ENCODE measurements around the gene PCSK7. TPM values are rescaled to one million over a fixed set of nuclear protein-coding genes. Genes with fewer than 3 reads are reported as not detected.

Gene PCSK7
- total and polyA plus RNA-seq, 2 donors from 2014 or later: 14.5 to 70.2 TPM

- H3K4me3 ChIP-seq (ENCODE audit: low read length in 3 of 3): no peak overlapping the region
- DNase-seq (peak in 1 of 5 donors; percentile 26), FAIRE-seq (no peak)
- no peak overlapping the region for H3K9ac ChIP-seq (ENCODE audit: low read length in 3 of 3)
- intact Hi-C loops (cut with DNase I): no loop called here
- H3K27ac ChIP-seq (ENCODE audit: low read depth in 2 of 2, low read length in 2 of 2): no peak overlapping the region
- no peaks in the 10 kb centered on the region for H3K27me3 ChIP-seq (ENCODE audit: control insufficient read depth, insufficient read depth, low read length)
- no peak for TF ChIP-seq CTCF (IDR thresholded peaks at IDR 0.05; ENCODE audit: borderline replicate concordance, extremely low read depth, insufficient read depth)
- H3K36me3 ChIP-seq (ENCODE audit: control insufficient read depth in 2 of 3, insufficient read depth in 3 of 3, low read length in 3 of 3): peaks cover 0 to 17% (median 11%) of the 10 kb centered on the region in 3 donors
- H3K4me1 ChIP-seq (ENCODE audit: control insufficient read depth in 2 of 3, insufficient read depth in 2 of 3, low read depth in 1 of 3, low read length in 3 of 3): no peaks in the 10 kb centered on the region
- H3K9me3 ChIP-seq (ENCODE audit: control insufficient read depth in 2 of 3, insufficient read depth in 1 of 3, low read length in 3 of 3): no peaks in the 10 kb centered on the region
Observed at GRCh38 chr11:117195258-117195657, 36.6 kb downstream of the PCSK7 start.

- Histone ChIP-seq H3K9me3 (ENCODE audit: control insufficient read depth in 2 of 3, insufficient read depth in 1 of 3, low read length in 3 of 3) (no peaks in the 10 kb centered on the region), H3K27me3 (ENCODE audit: control insufficient read depth, insufficient read depth, low read length) (no peaks in the 10 kb centered on the region), H3K9ac (ENCODE audit: low read length in 3 of 3) (no peak overlapping the region), H3K4me3 (ENCODE audit: low read length in 3 of 3) (no peak overlapping the region), H3K27ac (ENCODE audit: low read depth in 2 of 2, low read length in 2 of 2) (no peak overlapping the region), H3K4me1 (ENCODE audit: control insufficient read depth in 2 of 3, insufficient read depth in 2 of 3, low read depth in 1 of 3, low read length in 3 of 3) (no peaks in the 10 kb centered on the region), H3K36me3 (ENCODE audit: control insufficient read depth in 2 of 3, insufficient read depth in 3 of 3, low read length in 3 of 3) (peaks cover 0 to 26% (median 13%) of the 10 kb centered on the region in 3 donors)
- FAIRE-seq (no peak), DNase-seq (no peak)
- intact Hi-C loops (cut with DNase I): no loop called here
- TF ChIP-seq CTCF (IDR thresholded peaks at IDR 0.05; ENCODE audit: borderline replicate concordance, extremely low read depth, insufficient read depth): no peak
Observed at GRCh38 chr11:117194267-117194666, 37.6 kb downstream of the PCSK7 start.

GRCh38 chr11:117193130-117194020, 38.5 kb downstream of the PCSK7 start:
- no peaks in the 10 kb centered on the region for H3K27me3 ChIP-seq (ENCODE audit: control insufficient read depth, insufficient read depth, low read length)
- H3K9ac ChIP-seq (ENCODE audit: low read length in 3 of 3): no peak overlapping the region
- TF ChIP-seq CTCF (IDR thresholded peaks at IDR 0.05; ENCODE audit: borderline replicate concordance, extremely low read depth, insufficient read depth): no peak
- peaks cover 0 to 30% (median 18%) of the 10 kb centered on the region in 3 donors for H3K36me3 ChIP-seq (ENCODE audit: control insufficient read depth in 2 of 3, insufficient read depth in 3 of 3, low read length in 3 of 3)
- FAIRE-seq: no peak
- H3K27ac ChIP-seq (ENCODE audit: low read depth in 2 of 2, low read length in 2 of 2): no peak overlapping the region
- no peaks in the 10 kb centered on the region for H3K9me3 ChIP-seq (ENCODE audit: control insufficient read depth in 2 of 3, insufficient read depth in 1 of 3, low read length in 3 of 3)
- peak in 1 of 5 donors; percentile 48 for DNase-seq
- intact Hi-C loops (cut with DNase I): no loop called here
- no peak overlapping the region for H3K4me3 ChIP-seq (ENCODE audit: low read length in 3 of 3)
- no peaks in the 10 kb centered on the region for H3K4me1 ChIP-seq (ENCODE audit: control insufficient read depth in 2 of 3, insufficient read depth in 2 of 3, low read depth in 1 of 3, low read length in 3 of 3)

Data from kidney (tissue), 14 donors.